Measurements from ENCODE around the gene TRMT44.

- TF ChIP-seq CTCF (conservative IDR thresholded peaks at IDR 0.05) (no peak), EZH2 (IDR thresholded peaks at IDR 0.05; ENCODE audit: low read depth) (no peak)
These were observed 29.0 kb downstream of the TRMT44 start for GRCh38 chr4:8469550-8469949.

Measured in PC-9 (cell line).